Measurements from ENCODE around the gene TMEM88. TPM values are rescaled to one million over a fixed set of nuclear protein-coding genes. Genes with fewer than 3 reads are reported as not detected.

The TMEM88 gene
- total RNA-seq, 1 experiment from 2014 or later, result 1.5 TPM

DNA sequence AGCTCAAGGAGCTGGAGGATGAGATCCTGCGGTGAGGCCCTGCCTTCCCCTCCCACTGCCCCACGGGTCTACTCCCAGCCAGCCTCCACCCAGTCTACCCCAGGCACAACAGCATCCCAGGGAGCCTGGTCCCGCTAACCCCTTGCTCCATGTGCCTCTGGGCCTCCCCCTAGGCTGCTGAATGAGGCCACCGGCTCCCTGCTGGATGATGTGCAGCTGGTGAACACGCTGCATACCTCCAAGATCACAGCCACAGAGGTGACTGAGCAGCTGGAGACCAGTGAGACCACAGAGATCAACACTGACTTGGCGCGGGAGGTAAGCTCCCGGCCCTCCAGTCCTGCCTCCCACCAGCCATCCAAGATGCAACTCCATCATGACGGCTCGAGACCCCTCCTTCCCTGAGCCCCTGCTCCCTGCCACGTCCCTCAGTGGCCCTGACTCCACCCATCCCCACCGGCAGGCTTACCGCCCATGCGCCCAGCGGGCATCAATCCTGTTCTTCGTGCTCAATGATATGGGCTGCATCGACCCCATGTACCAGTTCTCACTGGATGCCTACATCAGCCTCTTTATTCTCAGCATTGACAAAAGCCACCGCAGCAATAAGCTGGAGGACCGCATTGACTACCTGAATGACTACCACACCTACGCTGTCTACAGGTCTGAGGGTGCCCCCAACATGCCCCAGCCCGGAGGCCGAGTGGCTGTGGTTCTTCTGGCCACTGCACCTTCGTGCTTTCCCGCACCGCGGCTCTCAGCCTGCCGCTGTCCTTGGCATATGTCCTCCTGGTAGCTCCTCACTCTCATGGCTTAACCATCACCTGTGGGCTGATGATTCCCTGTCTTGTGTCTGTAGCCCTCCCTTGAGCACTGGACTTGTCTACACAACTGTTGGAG lies 35.9 kb upstream of the TMEM88 start:
- Histone ChIP-seq H2AFZ (ENCODE audit: low read length) (no peak overlapping the region), H3K4me3 (ENCODE audit: low read length) (no peak overlapping the region), H4K20me1 (ENCODE audit: low read length) (no peaks in the 10 kb centered on the region), H3K36me3 (ENCODE audit: low read depth, low read length) (no peaks in the 10 kb centered on the region), H3K4me2 (ENCODE audit: low read length) (no peak overlapping the region), H3K9me2 (replicated peaks; ENCODE audit: low read length) (no peaks in the 10 kb centered on the region), H3K9me3 (ENCODE audit: low read length) (no peaks in the 10 kb centered on the region), H3K9ac (ENCODE audit: low read length) (no peak overlapping the region), H3K27ac (ENCODE audit: low read length) (no peak overlapping the region), H3K27me3 (ENCODE audit: low read length) (no peaks in the 10 kb centered on the region), H3K79me2 (ENCODE audit: low read length) (no peaks in the 10 kb centered on the region), H3K4me1 (ENCODE audit: insufficient read depth, low read length) (no peaks in the 10 kb centered on the region), H3F3A (ENCODE audit: low read length, unreplicated experiment) (no peaks in the 10 kb centered on the region)
- ATAC-seq (no peak), DNase-seq (no peak)
- CTCF ChIA-PET, result interaction anchor here (0.6 kb wide), 1 partner anchor 26 kb away, joined by 5 read pairs; no protein-coding TSS in a partner anchor
- intact Hi-C loops (cut with micrococcal nuclease), result no loop called here
- BruUV-seq (replicated peaks), result no TSS peak
- TF ChIP-seq, protein P1, sequence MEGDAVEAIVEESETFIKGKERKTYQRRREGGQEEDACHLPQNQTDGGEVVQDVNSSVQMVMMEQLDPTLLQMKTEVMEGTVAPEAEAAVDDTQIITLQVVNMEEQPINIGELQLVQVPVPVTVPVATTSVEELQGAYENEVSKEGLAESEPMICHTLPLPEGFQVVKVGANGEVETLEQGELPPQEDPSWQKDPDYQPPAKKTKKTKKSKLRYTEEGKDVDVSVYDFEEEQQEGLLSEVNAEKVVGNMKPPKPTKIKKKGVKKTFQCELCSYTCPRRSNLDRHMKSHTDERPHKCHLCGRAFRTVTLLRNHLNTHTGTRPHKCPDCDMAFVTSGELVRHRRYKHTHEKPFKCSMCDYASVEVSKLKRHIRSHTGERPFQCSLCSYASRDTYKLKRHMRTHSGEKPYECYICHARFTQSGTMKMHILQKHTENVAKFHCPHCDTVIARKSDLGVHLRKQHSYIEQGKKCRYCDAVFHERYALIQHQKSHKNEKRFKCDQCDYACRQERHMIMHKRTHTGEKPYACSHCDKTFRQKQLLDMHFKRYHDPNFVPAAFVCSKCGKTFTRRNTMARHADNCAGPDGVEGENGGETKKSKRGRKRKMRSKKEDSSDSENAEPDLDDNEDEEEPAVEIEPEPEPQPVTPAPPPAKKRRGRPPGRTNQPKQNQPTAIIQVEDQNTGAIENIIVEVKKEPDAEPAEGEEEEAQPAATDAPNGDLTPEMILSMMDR (conservative IDR thresholded peaks at IDR 0.05; ENCODE audit: low read depth, low read length), result no peak
- POLR2A ChIA-PET (ENCODE audit: unreplicated experiment), result no interaction called here

DNA sequence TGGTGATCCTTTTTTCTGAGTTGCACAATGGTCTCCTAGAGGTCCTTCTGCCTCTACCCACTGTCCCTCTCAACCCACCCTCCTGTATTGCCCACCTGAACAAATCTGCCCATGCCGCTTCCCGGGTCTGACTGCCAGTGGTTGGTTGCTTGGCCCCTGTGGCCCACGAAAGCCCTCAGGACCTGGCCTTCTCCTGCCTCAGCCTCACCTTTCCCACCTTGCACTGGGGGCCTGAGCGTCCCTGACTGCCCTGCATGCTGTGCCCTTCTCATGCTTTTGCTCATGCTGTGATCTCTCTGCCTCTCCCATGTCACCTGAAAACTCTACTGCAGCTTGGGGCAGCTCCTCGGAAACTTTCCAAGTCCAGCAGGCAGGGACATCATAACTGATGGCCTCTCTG lies 34.6 kb upstream of the TMEM88 start:
- no peaks in the 10 kb centered on the region for H3K9me2 ChIP-seq (replicated peaks; ENCODE audit: low read length)
- no TSS peak for BruUV-seq (replicated peaks)
- no peak overlapping the region for H2AFZ ChIP-seq (ENCODE audit: low read length)
- DNase-seq, result no peak
- no peaks in the 10 kb centered on the region for H4K20me1 ChIP-seq (ENCODE audit: low read length)
- POLR2A ChIA-PET (ENCODE audit: unreplicated experiment), result no interaction called here
- H3F3A ChIP-seq (ENCODE audit: low read length, unreplicated experiment), result no peaks in the 10 kb centered on the region
- no peak overlapping the region for H3K4me2 ChIP-seq (ENCODE audit: low read length)
- intact Hi-C loops (cut with micrococcal nuclease), result loop anchor here (5.0 kb wide), 1 partner anchor 73 kb away; no protein-coding TSS in a partner anchor
- no peaks in the 10 kb centered on the region for H3K27me3 ChIP-seq (ENCODE audit: low read length)
- no peak overlapping the region for H3K4me3 ChIP-seq (ENCODE audit: low read length)
- H3K9me3 ChIP-seq (ENCODE audit: low read length), result no peaks in the 10 kb centered on the region
- no peaks in the 10 kb centered on the region for H3K36me3 ChIP-seq (ENCODE audit: low read depth, low read length)
- H3K27ac ChIP-seq (ENCODE audit: low read length), result no peak overlapping the region
- H3K79me2 ChIP-seq (ENCODE audit: low read length), result no peaks in the 10 kb centered on the region
- no peaks in the 10 kb centered on the region for H3K4me1 ChIP-seq (ENCODE audit: insufficient read depth, low read length)
- no peak overlapping the region for H3K9ac ChIP-seq (ENCODE audit: low read length)
- no peak for ATAC-seq
- CTCF ChIA-PET, result no interaction called here
- TF ChIP-seq EZH2phosphoT487 (IDR thresholded peaks at IDR 0.05; ENCODE audit: borderline replicate concordance, low read length), result no peak
- TF ChIP-seq, protein P1 (conservative IDR thresholded peaks at IDR 0.05; ENCODE audit: low read depth, low read length), result no peak
- no peak for TF ChIP-seq EZH2 (IDR thresholded peaks at IDR 0.05; ENCODE audit: low read length, unreplicated experiment)

DNA sequence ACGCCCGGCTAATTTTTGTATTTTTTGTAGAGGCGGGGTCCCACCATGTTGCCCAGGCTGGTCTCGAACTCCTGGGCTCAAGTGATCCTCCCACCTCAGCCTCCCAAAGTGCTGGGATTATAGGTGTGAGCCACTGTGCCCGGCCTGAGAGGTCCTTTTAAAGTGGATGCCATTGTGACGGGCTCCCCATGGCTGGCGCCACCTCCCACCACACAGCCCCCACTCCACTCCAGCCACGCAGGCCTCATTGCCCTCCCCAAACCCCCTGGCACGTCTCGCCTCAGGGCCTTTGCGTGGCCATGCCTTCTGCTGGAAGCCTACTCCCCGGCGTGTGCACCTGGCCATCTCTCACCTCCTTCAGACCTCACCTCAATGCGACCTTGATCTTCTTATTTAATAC lies 32.7 kb upstream of the TMEM88 start:
- DNase-seq (no peak), ATAC-seq (no peak)
- Histone ChIP-seq H2AFZ (ENCODE audit: low read length) (no peak overlapping the region), H3K27ac (ENCODE audit: low read length) (no peak overlapping the region), H3K9me3 (ENCODE audit: low read length) (no peaks in the 10 kb centered on the region), H3K4me2 (ENCODE audit: low read length) (no peak overlapping the region), H3K9ac (ENCODE audit: low read length) (no peak overlapping the region), H3K79me2 (ENCODE audit: low read length) (no peaks in the 10 kb centered on the region), H3K4me1 (ENCODE audit: insufficient read depth, low read length) (no peaks in the 10 kb centered on the region), H3K4me3 (ENCODE audit: low read length) (no peak overlapping the region), H3F3A (ENCODE audit: low read length, unreplicated experiment) (no peaks in the 10 kb centered on the region), H3K27me3 (ENCODE audit: low read length) (no peaks in the 10 kb centered on the region), H3K9me2 (replicated peaks; ENCODE audit: low read length) (no peaks in the 10 kb centered on the region), H3K36me3 (ENCODE audit: low read depth, low read length) (no peaks in the 10 kb centered on the region), H4K20me1 (ENCODE audit: low read length) (no peaks in the 10 kb centered on the region)
- ChIA-PET CTCF (no interaction called here), POLR2A (ENCODE audit: unreplicated experiment) (no interaction called here)
- TF ChIP-seq EZH2 (IDR thresholded peaks at IDR 0.05; ENCODE audit: low read length, unreplicated experiment) (no peak), EZH2phosphoT487 (IDR thresholded peaks at IDR 0.05; ENCODE audit: borderline replicate concordance, low read length) (no peak)
- TF ChIP-seq, protein P1 (conservative IDR thresholded peaks at IDR 0.05; ENCODE audit: low read depth, low read length), result no peak
- intact Hi-C loops (cut with micrococcal nuclease), result loop anchor here (1.0 to 5.0 kb wide), 2 partner anchors 29 to 75 kb away; no protein-coding TSS in a partner anchor
- no TSS peak for BruUV-seq (replicated peaks)

Measured in PC-3 (cell line).